Measurements from ENCODE around the gene TMEM236.

Gene TMEM236

DNA sequence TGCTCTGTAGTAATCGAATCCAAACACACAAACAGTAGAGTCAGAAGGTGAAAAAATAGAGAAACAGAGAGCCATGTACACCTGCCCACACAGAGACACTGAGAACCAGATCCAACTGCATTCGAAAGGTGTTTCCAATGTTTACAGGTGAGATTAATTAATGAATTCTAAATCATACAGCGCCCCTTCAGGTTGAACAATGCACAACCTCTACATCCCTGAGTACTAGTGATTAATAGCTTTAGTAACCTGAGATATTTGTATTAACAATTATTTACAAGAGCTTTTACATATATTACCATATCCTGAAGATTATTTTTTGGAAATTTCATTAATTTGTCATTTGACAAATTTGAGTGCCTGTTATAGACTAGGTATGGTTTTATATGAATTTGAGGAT lies 49.5 kb downstream of the TMEM236 start:
- TF ChIP-seq, protein P1, sequence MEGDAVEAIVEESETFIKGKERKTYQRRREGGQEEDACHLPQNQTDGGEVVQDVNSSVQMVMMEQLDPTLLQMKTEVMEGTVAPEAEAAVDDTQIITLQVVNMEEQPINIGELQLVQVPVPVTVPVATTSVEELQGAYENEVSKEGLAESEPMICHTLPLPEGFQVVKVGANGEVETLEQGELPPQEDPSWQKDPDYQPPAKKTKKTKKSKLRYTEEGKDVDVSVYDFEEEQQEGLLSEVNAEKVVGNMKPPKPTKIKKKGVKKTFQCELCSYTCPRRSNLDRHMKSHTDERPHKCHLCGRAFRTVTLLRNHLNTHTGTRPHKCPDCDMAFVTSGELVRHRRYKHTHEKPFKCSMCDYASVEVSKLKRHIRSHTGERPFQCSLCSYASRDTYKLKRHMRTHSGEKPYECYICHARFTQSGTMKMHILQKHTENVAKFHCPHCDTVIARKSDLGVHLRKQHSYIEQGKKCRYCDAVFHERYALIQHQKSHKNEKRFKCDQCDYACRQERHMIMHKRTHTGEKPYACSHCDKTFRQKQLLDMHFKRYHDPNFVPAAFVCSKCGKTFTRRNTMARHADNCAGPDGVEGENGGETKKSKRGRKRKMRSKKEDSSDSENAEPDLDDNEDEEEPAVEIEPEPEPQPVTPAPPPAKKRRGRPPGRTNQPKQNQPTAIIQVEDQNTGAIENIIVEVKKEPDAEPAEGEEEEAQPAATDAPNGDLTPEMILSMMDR (IDR thresholded peaks at IDR 0.05; ENCODE audit: borderline replicate concordance, control extremely low read depth, extremely low read depth, insufficient read depth, missing control alignments): no peak
- no peak for DNase-seq (ENCODE audit: low spot score)
- in situ Hi-C loops (cut with MboI; ENCODE audit: low sequenced_read_pairs, unreplicated experiment): no loop called here

GRCh38 chr10:17802350-17802749 lies 50.3 kb downstream of the TMEM236 start:
- in situ Hi-C loops (cut with MboI; ENCODE audit: low sequenced_read_pairs, unreplicated experiment): no loop called here
- TF ChIP-seq, protein P1 (IDR thresholded peaks at IDR 0.05; ENCODE audit: borderline replicate concordance, control extremely low read depth, extremely low read depth, insufficient read depth, missing control alignments): no peak
- DNase-seq (ENCODE audit: low spot score): no peak

DNA sequence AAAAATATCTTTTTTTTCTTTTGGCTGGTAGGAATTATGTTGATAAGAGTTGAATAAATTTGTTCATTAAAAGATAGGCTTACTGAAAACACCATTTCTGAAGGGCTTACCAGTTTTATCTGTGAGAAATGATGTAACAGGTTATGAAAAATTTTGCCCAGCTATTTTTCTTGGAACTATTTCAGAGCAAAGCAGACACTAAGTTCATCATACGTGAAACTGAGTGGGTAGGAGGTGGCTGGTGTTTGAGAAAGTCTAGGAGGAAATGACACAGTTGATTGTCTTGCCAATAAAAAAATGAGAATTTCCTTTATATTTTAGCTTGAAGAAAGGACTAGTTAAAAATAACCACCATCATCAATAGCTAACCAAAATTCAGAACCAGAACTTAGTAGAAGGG lies 51.0 kb downstream of the TMEM236 start:
- in situ Hi-C loops (cut with MboI; ENCODE audit: low sequenced_read_pairs, unreplicated experiment): no loop called here
- TF ChIP-seq, protein P1 (IDR thresholded peaks at IDR 0.05; ENCODE audit: borderline replicate concordance, control extremely low read depth, extremely low read depth, insufficient read depth, missing control alignments): no peak
- DNase-seq (ENCODE audit: low spot score): no peak

DNA sequence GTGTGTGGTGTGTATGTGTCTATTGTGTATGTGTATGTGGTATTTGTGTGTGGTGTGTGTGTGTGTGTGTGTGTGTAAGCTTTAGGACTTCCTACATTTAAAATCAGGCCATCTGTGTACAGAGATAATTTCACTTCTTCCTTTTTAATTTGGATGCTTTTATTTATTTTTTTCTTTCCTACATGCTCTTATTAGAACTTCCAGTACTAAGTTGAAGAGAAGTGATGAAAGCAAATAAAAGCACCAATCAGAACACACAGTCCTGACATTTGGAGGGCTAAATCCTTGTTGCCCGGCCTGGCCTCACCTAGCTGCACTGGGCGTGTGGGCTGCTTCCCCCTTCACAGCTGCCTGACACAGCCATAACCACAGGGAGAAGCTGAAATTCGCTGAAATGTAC lies 53.3 kb downstream of the TMEM236 start:
- in situ Hi-C loops (cut with MboI; ENCODE audit: low sequenced_read_pairs, unreplicated experiment): no loop called here
- TF ChIP-seq, protein P1 (IDR thresholded peaks at IDR 0.05; ENCODE audit: borderline replicate concordance, control extremely low read depth, extremely low read depth, insufficient read depth, missing control alignments): no peak
- no peak for DNase-seq (ENCODE audit: low spot score)

DNA sequence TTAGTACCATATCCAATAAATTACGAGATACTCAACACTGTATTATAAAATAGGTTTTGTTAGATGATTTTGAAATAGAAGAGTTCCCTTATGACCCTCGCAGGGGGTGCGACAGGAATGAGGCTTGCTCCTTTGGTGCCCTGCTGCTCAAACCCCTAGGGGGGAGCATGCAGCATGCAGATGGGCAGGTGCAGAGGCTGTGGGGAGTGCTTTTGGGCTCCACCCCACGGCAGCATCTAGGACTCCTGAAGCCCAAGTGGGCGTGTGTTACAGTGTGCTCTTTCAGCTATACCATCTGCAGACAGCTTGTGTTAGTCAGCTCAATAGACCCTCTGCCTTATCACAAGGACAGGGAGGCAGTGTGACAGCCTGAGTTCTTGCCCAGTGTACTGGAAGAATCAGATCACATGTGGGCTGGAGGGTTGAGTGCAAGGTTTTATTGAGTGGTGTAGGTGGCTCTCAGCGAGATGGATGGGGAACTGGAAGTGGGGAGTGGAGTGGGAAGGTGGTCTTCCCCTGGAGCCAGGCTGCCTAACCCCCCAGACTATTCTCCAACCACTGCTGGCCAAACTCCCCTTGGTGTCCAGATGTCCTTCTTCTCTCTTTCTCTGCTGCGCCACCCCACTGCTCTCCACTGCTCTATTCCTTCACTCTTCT lies 54.0 kb downstream of the TMEM236 start:
- in situ Hi-C loops (cut with MboI; ENCODE audit: low sequenced_read_pairs, unreplicated experiment): no loop called here
- no peak for DNase-seq (ENCODE audit: low spot score)
- TF ChIP-seq, protein P1 (IDR thresholded peaks at IDR 0.05; ENCODE audit: borderline replicate concordance, control extremely low read depth, extremely low read depth, insufficient read depth, missing control alignments): no peak

DNA sequence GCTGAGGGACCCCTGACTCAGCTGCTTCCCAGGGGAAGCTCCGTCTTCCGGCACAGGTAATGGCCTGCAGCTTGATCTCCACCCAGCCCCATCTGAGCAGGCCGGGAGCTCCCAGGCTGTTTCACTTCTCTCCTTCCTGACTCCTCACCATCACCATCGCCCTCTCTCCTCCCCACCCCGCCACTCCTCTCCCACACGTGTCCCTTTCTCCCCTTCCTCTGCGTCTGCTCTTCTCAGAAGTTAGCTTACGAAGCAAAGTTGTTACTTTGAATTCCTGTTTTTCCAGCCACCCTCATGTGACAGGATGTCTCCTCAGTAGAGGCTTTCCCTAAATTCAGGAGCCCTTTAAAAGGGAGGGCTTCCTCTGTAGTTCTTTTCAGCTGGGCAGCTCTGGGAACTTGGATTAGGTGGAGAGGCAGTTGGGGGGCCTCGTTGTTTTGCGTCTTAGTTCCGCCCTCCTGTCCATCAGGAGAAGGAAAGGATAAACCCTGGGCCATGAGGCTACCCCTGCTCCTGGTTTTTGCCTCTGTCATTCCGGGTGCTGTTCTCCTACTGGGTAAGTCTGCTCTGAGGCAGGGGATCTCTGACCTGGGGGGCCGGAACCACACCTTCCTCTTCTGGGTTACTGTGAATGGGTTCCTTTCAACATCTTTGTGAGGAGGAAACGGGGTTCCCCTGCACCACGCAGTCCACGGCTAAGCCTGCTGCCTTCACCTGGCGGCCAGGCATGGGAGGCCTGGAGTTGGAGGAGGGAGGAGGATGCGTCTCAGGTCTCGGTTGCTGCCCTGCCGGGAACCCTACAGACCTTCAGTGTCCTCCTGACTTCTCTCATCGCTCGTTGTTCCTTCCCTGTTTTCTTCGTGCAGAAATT lies 57.2 kb downstream of the TMEM236 start, which contains the start of gene MRC1:
Gene MRC1 (plus strand): TSS at position 378 of the 871 bp plus-strand sequence. CDS start 118 bp downstream, at position 496.
- in situ Hi-C loops (cut with MboI; ENCODE audit: low sequenced_read_pairs, unreplicated experiment): no loop called here
- TF ChIP-seq, protein P1 (IDR thresholded peaks at IDR 0.05; ENCODE audit: borderline replicate concordance, control extremely low read depth, extremely low read depth, insufficient read depth, missing control alignments): no peak
- no peak for DNase-seq (ENCODE audit: low spot score)
